LNCaP clone FGC (cell line): ENCODE measurements around the gene HTR6.
"Not testable (repeated sequence)": the region's sequence is repeated elsewhere in the genome, so short reads cannot be mapped to it uniquely, and the experiment has no call there.

ENCODE experiments used
- DNase-seq: peaks from one replicate; pipeline ENCODE4 v3.0.0-alpha.2; 2011; ENCODE audit warnings: low read depth
- H3K4me3 ChIP-seq: 2 replicates; pipeline ENCODE4 v1.5.1; 2011; ENCODE audit warnings: mild to moderate bottlenecking, low read depth, low read length, control low read depth
- TF ChIP-seq, protein P1 (sequence below): IDR thresholded peaks from 2 replicates; pipeline ENCODE4 v1.5.1; 2012; ENCODE audit warnings: mild to moderate bottlenecking; ENCODE audit not compliant: control insufficient read depth, insufficient read depth; ENCODE audit errors: extremely low read depth

HTR6 gene

DNA sequence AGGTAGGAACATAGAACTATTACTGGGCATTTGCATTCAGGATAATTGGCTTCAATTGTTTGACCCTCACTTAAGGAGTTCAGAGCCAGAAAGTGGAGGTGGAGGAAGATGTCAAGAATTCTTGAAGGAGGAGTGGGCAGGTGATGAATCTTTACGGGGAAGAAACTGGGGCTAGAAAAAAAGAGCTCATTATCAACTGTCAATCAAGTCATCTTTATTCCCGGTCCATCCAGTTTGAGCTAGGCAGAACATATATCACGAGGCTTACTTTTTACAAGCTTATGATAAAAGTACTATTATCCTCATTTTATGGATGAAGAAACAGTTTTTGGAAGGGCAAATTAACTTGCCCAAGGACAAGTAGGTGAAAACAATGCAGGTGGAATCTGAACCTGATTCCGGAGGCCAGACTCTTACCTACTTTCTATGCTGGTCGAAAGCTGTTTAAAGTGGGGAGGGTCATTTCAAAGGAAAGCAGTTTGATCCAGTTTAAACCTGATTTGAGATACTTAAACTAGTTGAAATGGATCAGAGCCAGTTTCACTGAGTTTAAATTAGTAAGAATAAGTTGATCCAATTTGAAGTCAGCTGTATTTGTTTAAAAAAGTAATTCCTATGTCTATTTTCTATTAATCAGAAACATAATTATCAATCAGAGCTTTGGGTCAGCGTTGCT is 33.8 kb upstream of the HTR6 start:
- TF ChIP-seq, protein P1, sequence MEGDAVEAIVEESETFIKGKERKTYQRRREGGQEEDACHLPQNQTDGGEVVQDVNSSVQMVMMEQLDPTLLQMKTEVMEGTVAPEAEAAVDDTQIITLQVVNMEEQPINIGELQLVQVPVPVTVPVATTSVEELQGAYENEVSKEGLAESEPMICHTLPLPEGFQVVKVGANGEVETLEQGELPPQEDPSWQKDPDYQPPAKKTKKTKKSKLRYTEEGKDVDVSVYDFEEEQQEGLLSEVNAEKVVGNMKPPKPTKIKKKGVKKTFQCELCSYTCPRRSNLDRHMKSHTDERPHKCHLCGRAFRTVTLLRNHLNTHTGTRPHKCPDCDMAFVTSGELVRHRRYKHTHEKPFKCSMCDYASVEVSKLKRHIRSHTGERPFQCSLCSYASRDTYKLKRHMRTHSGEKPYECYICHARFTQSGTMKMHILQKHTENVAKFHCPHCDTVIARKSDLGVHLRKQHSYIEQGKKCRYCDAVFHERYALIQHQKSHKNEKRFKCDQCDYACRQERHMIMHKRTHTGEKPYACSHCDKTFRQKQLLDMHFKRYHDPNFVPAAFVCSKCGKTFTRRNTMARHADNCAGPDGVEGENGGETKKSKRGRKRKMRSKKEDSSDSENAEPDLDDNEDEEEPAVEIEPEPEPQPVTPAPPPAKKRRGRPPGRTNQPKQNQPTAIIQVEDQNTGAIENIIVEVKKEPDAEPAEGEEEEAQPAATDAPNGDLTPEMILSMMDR: no peak
- H3K4me3 ChIP-seq: no peak overlapping the region
- no peak for DNase-seq

DNA sequence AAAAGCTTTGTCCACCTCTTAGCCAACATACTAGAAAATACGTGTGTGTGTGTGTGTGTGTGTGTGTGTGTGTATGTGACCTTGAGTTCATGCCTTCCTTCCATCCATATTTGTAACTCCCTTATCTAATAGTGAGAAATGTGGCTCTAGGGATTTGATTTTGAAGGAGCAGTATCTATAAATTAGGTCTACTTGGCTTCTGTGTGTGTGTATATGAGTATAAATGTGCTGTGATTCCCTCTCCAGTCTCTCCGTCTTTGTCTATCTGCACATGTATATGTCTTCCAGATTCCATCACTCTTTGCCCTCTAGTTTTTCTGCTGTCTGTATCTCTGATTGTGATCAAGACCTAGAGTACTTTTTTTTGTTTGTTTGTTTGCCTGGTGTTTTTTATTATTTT is 32.5 kb upstream of the HTR6 start:
- no peak overlapping the region for H3K4me3 ChIP-seq
- no peak for DNase-seq
- TF ChIP-seq, protein P1: no peak

DNA sequence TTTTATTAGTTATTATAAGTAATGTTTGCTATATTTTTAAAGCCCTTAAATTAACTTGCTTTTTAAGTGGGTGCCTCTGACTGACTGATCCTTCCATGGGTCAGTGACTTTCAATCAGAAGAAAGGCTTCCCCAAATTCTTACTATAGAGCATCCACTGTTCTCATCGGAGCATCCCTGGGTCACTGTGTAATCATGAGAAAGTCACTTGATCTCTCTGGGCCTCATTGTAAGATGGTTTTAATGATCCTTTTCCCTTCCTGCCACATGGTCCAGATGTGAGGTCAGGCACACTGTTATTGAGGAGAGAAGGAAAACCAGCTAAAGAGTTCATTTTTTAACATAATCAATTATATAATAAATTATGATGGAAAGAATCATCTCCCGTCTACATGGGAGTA is 31.6 kb upstream of the HTR6 start:
- TF ChIP-seq, protein P1: no peak
- H3K4me3 ChIP-seq: no peak overlapping the region
- no peak for DNase-seq

DNA sequence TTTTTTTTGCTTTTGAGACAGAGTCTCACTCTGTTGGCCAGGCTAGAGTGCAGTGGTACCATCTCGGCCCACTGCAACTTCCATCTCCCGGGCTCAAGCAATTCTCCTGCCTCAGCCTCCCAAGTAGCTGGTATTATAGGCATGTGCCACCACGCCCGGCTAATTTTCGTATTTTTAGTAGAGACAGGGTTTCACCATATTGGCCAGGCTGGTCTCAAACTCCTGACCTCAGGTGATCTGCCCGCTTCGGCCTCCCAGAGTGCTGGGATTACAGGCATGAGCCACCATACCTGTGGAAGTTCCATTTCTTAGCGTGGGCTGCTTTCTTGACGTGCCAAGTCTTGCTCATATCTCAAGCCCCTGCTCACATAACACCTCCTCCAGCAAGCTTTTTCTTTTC is 29.6 kb upstream of the HTR6 start:
- not testable (repeated sequence) for H3K4me3 ChIP-seq, DNase-seq

DNA sequence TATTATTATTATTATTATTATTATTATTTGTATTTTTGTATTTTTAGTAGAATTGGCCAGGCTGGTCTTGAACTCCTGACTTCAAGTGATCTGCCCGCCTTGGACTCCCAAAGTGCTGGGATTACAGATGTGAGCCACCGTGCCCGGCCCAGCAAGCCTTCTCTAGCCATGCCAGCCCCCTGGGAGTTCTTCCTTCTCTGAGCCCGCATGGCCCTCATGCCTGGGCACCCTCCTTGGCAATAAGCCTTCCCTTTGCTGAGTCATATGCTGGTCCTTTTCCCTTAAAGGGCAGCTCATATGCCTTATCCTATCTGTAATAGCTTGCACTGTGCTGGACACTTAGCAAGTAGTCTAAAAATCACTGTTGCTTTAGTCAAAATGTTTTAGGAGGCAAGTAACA is 29.0 kb upstream of the HTR6 start:
- DNase-seq: no peak
- H3K4me3 ChIP-seq: no peak overlapping the region
- TF ChIP-seq, protein P1: no peak

DNA sequence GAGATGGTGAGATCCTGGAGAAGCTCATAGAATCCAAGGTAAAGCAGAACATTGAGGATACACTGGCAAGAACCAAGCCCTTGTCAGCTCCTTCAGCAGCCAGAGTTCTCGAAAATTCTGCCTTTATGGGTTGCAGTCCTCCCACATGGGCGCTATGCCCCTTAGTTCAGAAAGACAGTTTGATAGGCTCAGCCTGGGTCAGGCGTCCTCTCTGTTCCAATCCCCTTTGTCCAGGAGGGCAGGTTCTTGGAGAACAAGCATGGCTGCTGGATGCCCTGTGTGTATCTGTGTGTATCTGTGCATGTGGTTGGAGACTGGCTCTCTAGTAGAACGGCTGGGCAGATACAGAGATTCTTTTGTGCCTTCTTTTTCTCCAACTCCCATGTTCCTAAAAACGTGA is 28.6 kb upstream of the HTR6 start:
- DNase-seq: no peak
- no peak overlapping the region for H3K4me3 ChIP-seq
- TF ChIP-seq, protein P1: no peak

DNA sequence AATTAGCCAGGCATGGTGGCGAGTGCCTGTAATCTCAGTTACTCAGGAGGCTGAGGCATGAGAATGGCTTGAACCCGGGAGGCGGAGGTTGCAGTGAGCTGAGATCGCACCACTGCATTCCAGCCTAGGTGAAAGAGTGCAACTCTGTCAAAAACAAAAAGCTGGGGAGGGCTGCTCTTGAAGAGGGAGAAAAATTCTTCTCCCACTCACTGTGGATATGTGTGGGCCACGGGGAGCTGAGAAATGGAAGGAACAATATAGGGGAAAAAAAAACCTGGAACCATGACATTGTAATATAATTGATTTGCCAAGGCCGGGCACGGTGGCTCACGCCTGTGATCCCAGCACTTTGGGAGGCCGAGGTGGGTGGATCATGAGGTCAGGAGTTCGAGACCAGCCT is 27.9 kb upstream of the HTR6 start:
- DNase-seq, H3K4me3 ChIP-seq: not testable (repeated sequence)

DNA sequence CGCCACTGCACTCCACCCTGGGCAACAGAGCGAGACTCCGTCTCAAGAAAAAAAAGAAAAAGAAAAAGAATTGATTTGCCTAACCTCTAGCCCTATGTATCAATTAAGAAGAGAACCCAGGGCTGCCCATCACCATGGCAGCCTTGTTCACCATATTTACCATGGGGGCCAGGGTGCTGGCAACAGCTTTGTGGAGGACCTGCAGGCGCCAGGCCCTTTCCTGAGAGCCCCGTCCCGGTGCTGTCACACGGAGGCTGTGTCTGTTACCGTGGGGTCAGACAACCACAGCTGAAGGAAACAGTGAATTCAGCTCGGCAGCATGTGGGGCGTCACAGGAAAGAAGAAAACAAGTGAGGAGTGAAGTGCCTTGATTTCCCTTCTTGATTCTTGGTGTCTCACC is 27.1 kb upstream of the HTR6 start:
- no peak for DNase-seq
- H3K4me3 ChIP-seq: no peak overlapping the region
- TF ChIP-seq, protein P1: no peak

DNA sequence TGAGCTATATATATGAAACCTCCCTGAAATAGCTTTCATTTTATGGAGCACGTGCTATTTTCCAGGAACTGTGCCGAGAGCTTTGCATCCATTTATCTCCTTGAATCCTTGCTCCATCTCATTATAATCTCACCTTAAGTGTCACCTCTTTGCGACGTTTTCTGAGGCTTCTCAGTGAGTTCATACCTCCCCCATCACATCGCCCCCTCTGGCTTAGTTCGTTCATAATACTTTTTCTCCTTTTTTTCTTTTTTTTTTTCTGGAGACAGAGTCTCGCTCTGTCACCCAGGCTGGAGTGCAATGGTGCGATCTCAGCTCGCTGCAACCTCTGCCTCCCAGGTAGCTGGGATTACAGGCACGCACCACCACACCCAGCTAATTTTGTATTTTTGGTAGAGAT is 25.4 kb upstream of the HTR6 start:
- DNase-seq, H3K4me3 ChIP-seq: not testable (repeated sequence)
